PC-3 (cell line): Measurements from ENCODE around the gene PRDX5.

Experiments used
- CTCF ChIP-seq: fragments of 300-600 bp; sonication (generic); conservative IDR thresholded peaks from 2 replicates; pipeline ENCODE4 v1.5.1; 2017; ENCODE audit warnings: antibody characterized with exemption, low read depth, mild to moderate bottlenecking, low read length
- EZH2 ChIP-seq: fragments of 300-600 bp; sonication (generic); IDR thresholded peaks from one replicate; pipeline ENCODE4 v1.6.1; 2017; ENCODE audit warnings: antibody characterized with exemption, mild to moderate bottlenecking, low read length; ENCODE audit not compliant: unreplicated experiment
- EZH2phosphoT487 ChIP-seq: fragments of 300-600 bp; sonication (generic); IDR thresholded peaks from 2 replicates; pipeline ENCODE4 v1.6.1; 2018; ENCODE audit warnings: mild to moderate bottlenecking, antibody characterized with exemption, low read length, borderline replicate concordance

GRCh38 chr11:64333556-64333955 is 15.6 kb downstream of the PRDX5 start:
- TF ChIP-seq CTCF = no peak
- no peak for TF ChIP-seq EZH2
- no peak for TF ChIP-seq EZH2phosphoT487
